Endodermal cell (in vitro differentiated cells): ENCODE results near the gene P4HA1. TPM values are rescaled to one million over a fixed set of nuclear protein-coding genes. Genes with fewer than 3 reads are reported as not detected.

Experiments
- DNase-seq: peaks from one replicate; pipeline ENCODE4 v3.0.0-alpha.2; 2017
- H3K27ac ChIP-seq: 2 replicates; pipeline ENCODE4 v1.5.1; 2013; ENCODE audit warnings: mild to moderate bottlenecking, low read depth, low read length, moderate library complexity
- H3K27me3 ChIP-seq: 2 replicates; pipeline ENCODE4 v1.6.1; 2013; ENCODE audit warnings: mild to moderate bottlenecking, low read length, moderate library complexity; ENCODE audit not compliant: insufficient read depth, control insufficient read depth, poor library complexity, severe bottlenecking
- H3K36me3 ChIP-seq: 2 replicates; pipeline ENCODE4 v1.7.0; 2013; ENCODE audit warnings: mild to moderate bottlenecking, low read length, moderate library complexity; ENCODE audit not compliant: control insufficient read depth, insufficient read depth
- H3K4me1 ChIP-seq: one replicate; pipeline ENCODE4 v1.7.0; 2013; ENCODE audit warnings: low read length; ENCODE audit not compliant: control insufficient read depth, insufficient read depth
- H3K4me3 ChIP-seq: 2 replicates; pipeline ENCODE4 v1.5.1; 2013; ENCODE audit warnings: mild to moderate bottlenecking, low read length, moderate library complexity
- H3K9ac ChIP-seq: 2 replicates; pipeline ENCODE4 v1.6.1; 2013; ENCODE audit warnings: mild to moderate bottlenecking, low read length, moderate library complexity; ENCODE audit not compliant: poor library complexity, severe bottlenecking; ENCODE audit errors: extremely low read depth
- H3K9me3 ChIP-seq: 2 replicates; pipeline ENCODE4 v1.6.1; 2013; ENCODE audit warnings: mild to moderate bottlenecking, low read length, moderate library complexity; ENCODE audit not compliant: control insufficient read depth
- H3K27ac Mint-ChIP-seq: 2 replicates; pipeline ENCODE4 v1.8.0; 2020; ENCODE audit warnings: mixed read lengths
- H3K27me3 Mint-ChIP-seq: 2 replicates; pipeline ENCODE4 v1.8.0; 2021; ENCODE audit warnings: mild to moderate bottlenecking, mixed read lengths; ENCODE audit not compliant: insufficient read depth
- H3K36me3 Mint-ChIP-seq: 2 replicates; pipeline ENCODE4 v1.8.0; 2020; ENCODE audit warnings: low read depth, mixed read lengths
- H3K4me1 Mint-ChIP-seq: 2 replicates; pipeline ENCODE4 v1.8.0; 2020; ENCODE audit warnings: mixed read lengths
- H3K4me3 Mint-ChIP-seq: 2 replicates; pipeline ENCODE4 v1.8.0; 2020; ENCODE audit warnings: mild to moderate bottlenecking, moderate library complexity, mixed read lengths
- H3K9me3 Mint-ChIP-seq: 2 replicates; pipeline ENCODE4 v1.8.0; 2020; ENCODE audit warnings: mild to moderate bottlenecking, mixed read lengths
- CTCF ChIP-seq: fragments of 200-600 bp; sonication (generic); conservative IDR thresholded peaks from 2 replicates; pipeline ENCODE4 v1.5.0; 2021; ENCODE audit warnings: antibody characterized with exemption, mild to moderate bottlenecking
- WGBS, 2 experiments: methylation state at CpG; one replicate each; pipeline versions ENCODE4 v1.1.5 to v1.1.7; 2013; ENCODE audit warnings: missing lambda C conversion rate in 2 of 2, mixed read lengths in 1 of 2; ENCODE audit not compliant: insufficient coverage in 1 of 2, insufficient read length in 1 of 2; 5-methylcytosine and 5-hydroxymethylcytosine counted together
- total RNA-seq, 2 donors: library from RNA; stranded (reverse); fragmentation: NEBNext Ultra II Directional in 1 of 2; extraction: Animal tissue kit (Norgen Biotek cat#: 25700) in 1 of 2; gene quantifications; 2 replicates in 1 of 2; 3 replicates in 1 of 2; pipeline ENCODE4 v1.2.1, GENCODE V29; 2021

Gene P4HA1
- total RNA-seq, 2 donors from 2014 or later, result 45.1 to 46.9 TPM

GRCh38 chr10:73106301-73106700, 9.6 kb upstream of the P4HA1 start:
- H3K4me1 Mint-ChIP-seq, result peaks cover 2% of the 10 kb centered on the region

GRCh38 chr10:73099141-73099540, 2.5 kb upstream of the P4HA1 start:
- WGBS, 2 experiments, result 96% methylated on average over 1 of the region's 1 CpG; no CpG with 5 or more reads in 1 of the 2 experiments
- Histone ChIP-seq H3K27ac (no peak overlapping the region), H3K27me3 (no peaks in the 10 kb centered on the region), H3K4me3 (no peak overlapping the region), H3K36me3 (no peaks in the 10 kb centered on the region), H3K9me3 (no peaks in the 10 kb centered on the region), H3K4me1 (no peaks in the 10 kb centered on the region), H3K9ac (no peak overlapping the region)
- Mint-ChIP-seq H3K4me3 (no peak overlapping the region), H3K4me1 (peaks cover 12% of the 10 kb centered on the region), H3K27me3 (no peaks in the 10 kb centered on the region), H3K36me3 (peaks cover 3% of the 10 kb centered on the region), H3K9me3 (no peaks in the 10 kb centered on the region), H3K27ac (no peak overlapping the region)
- DNase-seq, result no peak
- TF ChIP-seq CTCF, result no peak

More at GRCh38 chr10:73106301-73106700, 9.6 kb upstream of the P4HA1 start:
- H3K36me3 Mint-ChIP-seq, result peaks cover 21% of the 10 kb centered on the region
- H3K27me3 ChIP-seq, result no peaks in the 10 kb centered on the region
- WGBS, 2 experiments, result 81% methylated on average over 2 of the region's 3 CpGs; no CpG with 5 or more reads in 1 of the 2 experiments
- no peak overlapping the region for H3K4me3 ChIP-seq
- H3K27me3 Mint-ChIP-seq, result no peaks in the 10 kb centered on the region
- no peak overlapping the region for H3K9ac ChIP-seq
- H3K9me3 Mint-ChIP-seq, result peaks cover 18% of the 10 kb centered on the region
- H3K9me3 ChIP-seq, result peaks cover 11% of the 10 kb centered on the region
- H3K36me3 ChIP-seq, result no peaks in the 10 kb centered on the region
- no peak for TF ChIP-seq CTCF
- no peak for DNase-seq
- no peak overlapping the region for H3K27ac Mint-ChIP-seq
- H3K4me1 ChIP-seq, result no peaks in the 10 kb centered on the region
- H3K4me3 Mint-ChIP-seq, result no peak overlapping the region
- H3K27ac ChIP-seq, result no peak overlapping the region

DNA sequence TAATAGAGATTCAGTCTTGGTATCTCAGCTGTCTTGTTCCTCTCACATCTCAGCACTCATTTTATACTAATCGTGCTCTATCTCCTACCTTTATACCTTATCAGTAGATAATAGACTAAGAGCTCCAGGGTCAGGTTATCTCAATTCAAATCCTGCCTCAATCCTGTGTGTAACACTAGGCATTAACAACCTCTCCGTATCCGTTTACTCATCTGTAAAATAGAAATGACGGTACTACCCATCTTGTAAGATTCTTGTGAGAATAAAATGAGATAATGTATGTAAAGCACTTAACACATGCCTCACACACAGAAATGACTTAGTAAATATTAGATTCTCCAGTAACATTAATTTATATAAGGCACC, 622 bp upstream of the P4HA1 start:
- Histone ChIP-seq H3K9ac (peak overlapping the region; percentile 92), H3K36me3 (no peaks in the 10 kb centered on the region), H3K4me3 (peak overlapping the region; percentile 98), H3K27me3 (no peaks in the 10 kb centered on the region), H3K27ac (peak overlapping the region; percentile 81), H3K4me1 (no peaks in the 10 kb centered on the region), H3K9me3 (no peaks in the 10 kb centered on the region)
- H3K36me3 Mint-ChIP-seq, result peaks cover 3% of the 10 kb centered on the region
- no peaks in the 10 kb centered on the region for H3K9me3 Mint-ChIP-seq
- peak overlapping the region; percentile 87 for H3K27ac Mint-ChIP-seq
- H3K4me3 Mint-ChIP-seq, result peak overlapping the region; percentile 95
- 38 to 52% methylated on average over 1 to 4 of the region's 4 CpGs for WGBS, 2 experiments
- no peak for DNase-seq
- no peak for TF ChIP-seq CTCF
- peaks cover 15% of the 10 kb centered on the region for H3K4me1 Mint-ChIP-seq
- H3K27me3 Mint-ChIP-seq, result no peaks in the 10 kb centered on the region
